ENCODE data around the gene MEIOSIN.

Gene MEIOSIN

DNA sequence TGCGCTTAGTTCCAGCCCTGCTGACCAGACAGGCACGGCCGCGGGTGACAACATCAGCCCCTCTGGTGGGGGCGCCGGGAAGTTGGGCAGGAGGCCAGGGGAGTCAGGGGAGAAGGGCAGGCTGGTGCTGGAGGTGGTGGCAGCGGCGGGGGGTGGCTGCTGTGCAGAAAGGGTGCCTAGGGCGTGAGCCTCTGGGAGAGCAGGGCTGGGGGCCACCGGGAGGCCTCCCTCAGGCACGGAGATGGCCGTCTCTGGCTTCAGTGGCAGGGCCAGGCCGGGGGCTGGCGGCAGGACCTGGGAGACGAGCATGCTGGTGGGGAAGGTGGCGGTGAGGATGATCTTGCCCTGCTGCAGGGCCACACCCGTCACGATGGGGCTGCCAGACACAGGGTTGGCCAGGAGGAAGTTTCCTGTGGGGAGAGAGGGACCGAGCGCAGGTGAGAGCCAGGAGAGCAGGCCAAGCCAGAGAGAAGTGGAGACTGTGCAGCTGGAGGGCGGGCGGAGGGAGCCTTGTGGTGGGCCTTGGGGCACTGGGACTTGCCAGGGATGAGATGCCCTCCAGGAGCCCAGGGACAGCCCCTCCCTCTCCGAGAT, 32.6 kb downstream of the MEIOSIN start:
- no peak for DNase-seq (ENCODE audit: low read depth)

DNA sequence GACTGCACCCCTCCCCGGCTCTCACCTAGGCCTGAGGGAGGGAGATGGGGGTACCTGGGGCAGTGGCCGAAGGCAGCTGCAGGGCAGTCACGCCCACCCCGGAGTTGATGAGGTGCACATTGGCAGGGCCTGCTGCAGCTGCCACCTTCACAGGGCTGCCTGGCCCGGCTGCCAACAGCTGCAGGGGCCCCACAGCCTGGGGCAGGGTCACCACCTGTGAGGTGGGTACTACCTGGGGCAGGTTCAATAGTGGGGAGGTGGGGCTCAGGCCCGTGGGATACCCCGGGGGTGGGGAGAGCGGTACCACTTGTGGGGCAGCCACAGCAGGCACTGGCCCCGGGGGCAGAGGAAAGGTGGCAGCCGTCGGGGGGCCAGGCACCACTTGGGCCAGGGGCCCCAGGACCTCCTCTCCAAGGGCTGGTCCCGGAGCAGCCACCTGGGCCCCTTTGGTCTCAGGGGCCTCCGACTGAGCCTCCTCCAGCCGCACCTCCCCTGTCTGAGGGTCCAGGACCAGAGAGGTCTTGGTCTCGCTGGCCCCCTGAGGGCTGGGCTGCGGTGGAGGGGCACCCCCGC, 33.1 kb downstream of the MEIOSIN start:
- DNase-seq (ENCODE audit: low read depth), result no peak

DNA sequence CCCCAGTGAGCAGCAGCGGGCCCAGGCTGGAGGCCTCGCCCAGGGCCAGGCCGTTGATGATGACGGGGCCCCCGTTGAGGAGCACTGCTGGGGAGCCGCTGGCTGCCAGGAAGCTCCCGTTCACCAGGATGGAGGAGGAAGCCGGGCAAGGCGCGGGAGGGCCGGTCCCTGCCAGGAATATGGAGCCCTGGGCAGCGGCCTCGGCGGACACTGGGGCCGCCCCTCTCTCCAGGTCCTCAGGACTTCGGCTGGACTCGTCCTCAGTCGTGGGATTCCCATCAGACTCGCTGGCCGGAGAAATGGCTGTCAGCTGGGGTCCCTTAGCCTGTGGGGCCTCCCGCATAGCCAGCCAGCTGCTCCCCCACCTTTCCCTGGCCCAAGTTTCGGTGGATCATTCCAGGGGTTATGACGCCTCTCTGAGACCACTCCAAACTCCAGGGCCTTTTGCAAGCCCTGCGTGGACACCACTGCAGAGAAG, 33.7 kb downstream of the MEIOSIN start:
- DNase-seq (ENCODE audit: low read depth), result no peak

DNA sequence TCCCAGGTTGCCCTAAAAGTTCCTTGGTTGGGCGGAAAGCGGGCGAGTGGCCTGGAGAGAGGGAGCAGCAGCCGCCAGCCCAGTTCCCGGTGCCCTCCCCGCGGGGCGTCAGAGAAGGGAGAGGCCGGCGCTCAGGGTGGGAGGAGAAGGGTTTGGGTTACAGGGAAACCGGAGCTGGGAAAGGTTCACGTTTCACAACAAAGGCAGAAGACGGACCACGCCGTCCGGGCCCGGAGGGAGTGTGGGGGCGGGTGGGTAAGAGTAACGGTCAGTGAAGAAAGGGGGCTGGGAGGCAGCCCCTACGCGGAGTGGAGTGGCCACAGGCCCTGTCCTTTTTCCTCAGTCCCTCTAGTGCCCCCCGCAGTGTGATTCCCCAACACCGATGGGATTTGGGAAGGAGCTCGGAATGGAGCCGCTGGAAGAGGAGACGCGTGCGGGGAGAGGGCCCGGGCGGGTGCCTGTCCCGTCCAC, 34.2 kb downstream of the MEIOSIN start:
- peak; percentile 87 for DNase-seq (ENCODE audit: low read depth)

DNA sequence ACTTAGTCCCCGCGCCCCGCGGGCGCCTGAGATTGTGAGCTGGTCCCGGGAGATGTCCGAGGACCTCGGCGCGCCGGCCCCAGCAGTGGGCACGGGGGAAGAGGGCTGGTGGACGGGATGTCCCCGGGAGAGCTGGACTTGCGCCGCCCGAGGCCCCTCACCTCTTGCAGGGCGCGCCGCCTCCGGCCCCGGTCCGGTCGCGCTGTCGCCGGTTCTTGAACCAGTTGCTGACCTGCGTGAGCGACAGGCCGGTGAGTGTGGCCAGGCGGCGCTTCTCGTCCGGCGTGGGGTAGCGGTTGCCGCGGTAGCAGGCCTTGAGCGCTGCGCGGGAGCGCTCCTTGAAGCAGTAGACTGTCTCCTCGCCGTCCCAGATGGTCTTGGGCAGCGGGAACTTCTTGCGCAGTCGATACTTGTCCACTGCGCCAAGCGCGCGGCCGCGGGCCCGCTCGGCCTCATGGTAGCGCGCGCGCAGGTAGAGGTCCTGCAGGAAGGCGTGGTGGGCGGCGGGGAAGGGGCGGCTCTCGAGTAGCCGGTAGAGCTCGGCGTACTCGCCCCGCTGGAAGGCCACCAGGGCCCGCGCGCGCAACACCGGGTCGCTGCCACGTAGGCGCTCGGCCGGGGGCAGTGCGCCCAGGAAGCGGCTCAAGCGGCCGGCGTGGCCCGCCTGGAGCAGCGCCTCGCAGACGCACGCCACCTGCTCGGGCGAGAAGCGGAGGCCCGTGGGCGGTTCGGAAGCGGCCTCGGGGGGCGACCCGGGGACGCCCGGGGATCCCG, 34.8 kb downstream of the MEIOSIN start:
- peak; percentile 70 for DNase-seq (ENCODE audit: low read depth)

DNA sequence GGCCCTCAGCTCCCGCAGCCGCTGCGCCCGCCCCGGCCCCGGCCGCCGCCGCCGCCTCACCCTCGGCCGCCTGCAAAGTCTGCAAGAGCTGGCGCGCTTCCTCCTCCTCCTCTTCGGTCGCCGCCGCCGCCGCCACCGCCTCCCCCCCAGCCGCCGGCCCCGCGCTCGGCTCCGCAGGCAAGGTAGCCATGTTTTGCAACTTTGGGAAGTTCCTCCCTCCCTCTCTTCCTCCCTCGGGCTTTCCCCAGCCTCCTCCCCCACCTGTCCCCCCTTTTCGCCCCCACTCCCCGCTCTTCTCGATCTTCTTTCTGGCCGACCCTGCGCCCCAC, 35.4 kb downstream of the MEIOSIN start:
- peak; percentile 48 for DNase-seq (ENCODE audit: low read depth)

DNA sequence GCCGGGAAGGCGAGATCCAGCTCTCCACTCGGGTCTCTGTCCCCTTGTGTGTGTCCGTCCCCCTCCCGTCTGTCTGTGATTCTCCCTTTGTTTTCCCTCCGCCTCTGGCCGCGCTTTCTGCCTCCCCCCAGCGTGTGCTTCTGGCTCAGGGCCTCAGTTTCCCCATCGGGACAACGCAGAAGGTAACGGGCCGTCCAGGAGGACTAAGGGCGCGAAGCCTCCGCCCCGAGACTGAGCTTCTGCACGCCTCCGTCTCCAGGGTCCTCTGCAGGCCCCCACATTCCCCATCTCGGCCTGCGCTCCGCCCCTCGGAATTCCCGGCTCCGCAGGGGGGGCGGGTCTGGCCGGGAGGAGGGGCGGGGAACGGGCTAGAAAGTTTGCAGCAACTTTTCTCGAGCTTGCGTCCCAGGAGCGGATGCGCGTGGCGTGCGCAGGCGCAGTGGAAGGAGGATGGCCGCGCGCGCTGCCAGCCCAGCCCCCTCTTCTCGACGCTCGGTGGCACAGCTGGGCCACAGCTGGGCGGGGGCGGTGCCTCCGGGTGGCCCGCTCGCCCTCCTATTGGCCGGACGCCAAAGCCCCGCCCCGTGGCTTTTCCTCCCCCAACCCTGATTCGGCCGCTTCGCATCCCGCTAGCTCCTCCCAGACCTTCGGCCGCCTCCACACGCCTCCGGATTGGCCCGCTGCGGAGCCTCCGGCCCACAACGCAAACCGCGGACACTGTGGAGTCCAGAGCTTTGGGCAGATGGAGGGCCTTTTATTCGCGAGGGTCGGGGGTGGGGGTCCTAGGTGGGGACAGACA, 35.9 kb downstream of the MEIOSIN start, which contains the start of gene SIX5:
TSS of gene SIX5 (minus strand) at position 269 of the 799 bp plus-strand sequence. CDS start 408 bp downstream, outside the sequence.
- peak; percentile 94 for DNase-seq (ENCODE audit: low read depth)

DNA sequence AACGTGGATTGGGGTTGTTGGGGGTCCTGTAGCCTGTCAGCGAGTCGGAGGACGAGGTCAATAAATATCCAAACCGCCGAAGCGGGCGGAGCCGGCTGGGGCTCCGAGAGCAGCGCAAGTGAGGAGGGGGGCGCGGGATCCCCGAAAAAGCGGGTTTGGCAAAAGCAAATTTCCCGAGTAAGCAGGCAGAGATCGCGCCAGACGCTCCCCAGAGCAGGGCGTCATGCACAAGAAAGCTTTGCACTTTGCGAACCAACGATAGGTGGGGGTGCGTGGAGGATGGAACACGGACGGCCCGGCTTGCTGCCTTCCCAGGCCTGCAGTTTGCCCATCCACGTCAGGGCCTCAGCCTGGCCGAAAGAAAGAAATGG, 36.6 kb downstream of the MEIOSIN start:
- DNase-seq (ENCODE audit: low read depth), result peak; percentile 50

DNA sequence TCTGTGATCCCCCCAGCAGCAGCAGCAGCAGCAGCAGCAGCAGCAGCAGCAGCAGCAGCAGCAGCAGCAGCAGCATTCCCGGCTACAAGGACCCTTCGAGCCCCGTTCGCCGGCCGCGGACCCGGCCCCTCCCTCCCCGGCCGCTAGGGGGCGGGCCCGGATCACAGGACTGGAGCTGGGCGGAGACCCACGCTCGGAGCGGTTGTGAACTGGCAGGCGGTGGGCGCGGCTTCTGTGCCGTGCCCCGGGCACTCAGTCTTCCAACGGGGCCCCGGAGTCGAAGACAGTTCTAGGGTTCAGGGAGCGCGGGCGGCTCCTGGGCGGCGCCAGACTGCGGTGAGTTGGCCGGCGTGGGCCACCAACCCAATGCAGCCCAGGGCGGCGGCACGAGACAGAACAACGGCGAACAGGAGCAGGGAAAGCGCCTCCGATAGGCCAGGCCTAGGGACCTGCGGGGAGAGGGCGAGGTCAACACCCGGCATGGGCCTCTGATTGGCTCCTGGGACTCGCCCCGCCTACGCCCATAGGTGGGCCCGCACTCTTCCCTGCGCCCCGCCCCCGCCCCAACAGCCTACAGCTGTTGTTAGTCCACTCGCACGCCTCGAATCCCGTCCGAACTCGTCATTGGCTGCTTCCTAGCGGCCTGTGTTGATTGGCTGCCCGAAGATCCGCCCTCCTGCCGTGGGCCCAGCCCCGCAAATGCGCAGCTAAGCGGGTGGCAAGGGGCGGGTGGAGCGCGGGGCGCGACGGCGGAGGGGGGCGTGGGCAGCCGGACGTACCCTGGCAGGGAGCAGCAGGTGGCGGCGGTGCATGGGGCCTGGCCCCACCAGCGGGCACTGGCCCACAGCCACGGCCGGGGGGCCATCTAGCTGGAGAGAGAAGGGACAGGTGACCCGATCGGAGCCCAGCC, 37.2 kb downstream of the MEIOSIN start:
- DNase-seq (ENCODE audit: low read depth), result peak; percentile 98

DNA sequence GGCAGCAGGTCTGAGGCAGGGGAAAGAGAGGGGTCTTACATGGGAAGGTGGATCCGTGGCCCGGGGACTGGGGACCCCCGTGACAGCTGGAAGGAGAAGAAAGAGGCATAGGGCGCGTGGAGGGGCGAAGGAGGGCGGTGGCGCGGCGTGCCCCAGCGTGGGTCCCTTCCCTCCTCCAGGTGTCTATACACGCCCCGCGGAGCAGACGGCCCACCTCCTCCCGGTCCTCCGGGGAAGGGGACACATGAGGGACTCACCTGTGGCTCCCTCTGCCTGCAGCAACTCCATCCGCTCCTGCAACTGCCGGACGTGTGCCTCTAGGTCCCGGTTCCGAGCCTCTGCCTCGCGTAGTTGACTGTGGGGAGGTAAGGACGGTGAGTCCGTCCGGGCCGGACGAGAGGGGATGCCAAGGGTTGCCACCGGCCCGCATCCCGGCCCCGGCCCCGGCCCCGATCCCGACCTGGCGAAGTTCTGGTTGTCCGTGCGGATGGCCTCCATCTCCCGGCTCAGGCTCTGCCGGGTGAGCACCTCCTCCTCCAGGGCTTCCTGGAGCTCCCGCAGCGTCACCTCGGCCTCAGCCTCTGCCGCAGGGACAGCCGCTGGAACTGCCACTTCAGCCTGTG, 38.2 kb downstream of the MEIOSIN start:
- DNase-seq (ENCODE audit: low read depth), result no peak

DNA sequence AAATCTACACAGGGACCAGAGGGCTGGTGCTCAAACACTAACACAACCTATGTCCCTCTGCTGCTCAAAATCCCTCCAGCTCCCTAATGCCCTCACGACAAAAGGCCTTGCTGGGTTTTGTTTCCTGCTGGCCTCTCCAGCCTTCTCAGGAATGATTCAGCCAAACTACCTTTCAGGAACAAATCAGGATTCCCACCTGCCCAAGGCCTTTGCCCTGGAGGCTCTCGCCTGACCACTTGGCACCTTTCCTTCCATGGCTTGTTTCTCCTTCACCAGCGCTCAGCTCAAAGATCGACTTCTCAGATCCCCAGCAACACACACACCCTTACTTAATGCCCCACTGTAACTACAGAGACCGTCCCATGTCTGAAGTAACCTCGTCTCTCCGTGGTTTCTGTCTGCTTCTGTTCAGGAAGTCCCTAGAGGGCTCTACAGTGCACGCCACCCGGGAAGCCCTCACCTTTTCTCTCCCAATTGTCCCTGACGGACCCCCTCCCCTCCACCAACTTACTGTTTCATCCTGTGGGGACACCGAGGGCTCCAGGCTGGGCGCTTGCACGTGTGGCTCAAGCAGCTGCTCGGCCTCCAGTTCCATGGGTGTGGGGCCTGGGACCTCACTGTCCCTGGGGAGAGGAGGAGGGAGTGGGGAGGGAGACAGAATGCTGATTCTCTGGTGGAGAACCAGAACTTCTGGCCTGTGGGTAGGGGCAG, 39.0 kb downstream of the MEIOSIN start:
- DNase-seq (ENCODE audit: low read depth), result no peak

DNA sequence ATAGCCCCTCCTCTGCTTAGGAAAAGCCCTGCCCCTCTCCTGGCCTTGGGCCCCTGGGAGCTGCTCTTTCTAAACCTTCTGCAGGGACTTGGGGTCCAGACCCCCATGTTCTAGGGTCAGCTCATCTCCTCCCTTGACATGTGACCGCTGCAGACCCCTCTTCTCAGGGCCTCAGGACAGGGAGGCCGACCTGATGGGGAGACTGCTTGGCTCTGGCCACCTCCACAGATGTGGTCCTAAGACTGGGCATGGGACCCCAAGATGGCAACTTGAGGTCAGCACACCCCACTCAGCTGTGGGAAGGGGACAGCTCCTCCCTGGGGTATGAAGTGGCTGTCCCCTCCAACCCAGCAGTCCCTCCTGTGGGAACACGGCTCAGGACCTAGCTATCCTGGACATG, 39.7 kb downstream of the MEIOSIN start:
- DNase-seq (ENCODE audit: low read depth), result no peak

DNA sequence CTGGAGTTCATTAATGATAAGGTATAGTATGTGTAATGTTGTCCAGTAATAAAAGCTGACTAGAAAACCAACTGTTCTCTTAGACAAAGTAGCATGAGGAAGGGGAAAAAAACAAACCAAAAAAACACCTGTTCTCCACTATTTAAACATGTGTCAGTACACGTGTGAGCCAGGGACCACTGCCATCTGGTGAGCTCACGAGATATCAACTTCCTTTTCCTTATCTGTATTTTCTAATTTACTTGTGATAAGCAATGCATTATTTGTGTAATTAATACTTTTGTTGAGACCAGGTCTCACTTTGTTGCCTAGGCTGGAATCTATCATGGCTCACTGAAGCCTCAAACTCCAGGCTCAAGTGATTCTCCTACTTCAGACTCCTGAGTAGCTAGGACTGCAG, 40.1 kb downstream of the MEIOSIN start:
- DNase-seq (ENCODE audit: low read depth), result no peak

DNA sequence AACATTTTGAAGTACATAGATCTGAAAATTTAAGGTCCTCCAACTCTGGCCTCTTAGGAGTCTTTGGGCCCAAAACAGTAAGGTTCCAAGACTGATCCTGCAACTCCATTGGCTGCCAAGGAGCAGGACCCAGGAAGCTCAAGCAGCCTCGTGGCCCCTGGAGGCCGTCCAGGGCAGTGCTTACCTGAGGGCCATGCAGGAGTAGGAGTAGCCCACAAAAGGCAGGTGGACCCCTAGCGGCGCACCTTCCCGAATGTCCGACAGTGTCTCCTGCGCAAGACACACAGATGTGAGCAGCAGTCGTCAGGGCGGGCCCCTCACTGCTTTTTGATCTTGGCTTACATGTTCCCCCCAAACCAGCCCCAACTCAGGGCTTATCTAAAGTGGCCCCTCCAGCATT, 41.5 kb downstream of the MEIOSIN start:
- no peak for DNase-seq (ENCODE audit: low read depth)

DNA sequence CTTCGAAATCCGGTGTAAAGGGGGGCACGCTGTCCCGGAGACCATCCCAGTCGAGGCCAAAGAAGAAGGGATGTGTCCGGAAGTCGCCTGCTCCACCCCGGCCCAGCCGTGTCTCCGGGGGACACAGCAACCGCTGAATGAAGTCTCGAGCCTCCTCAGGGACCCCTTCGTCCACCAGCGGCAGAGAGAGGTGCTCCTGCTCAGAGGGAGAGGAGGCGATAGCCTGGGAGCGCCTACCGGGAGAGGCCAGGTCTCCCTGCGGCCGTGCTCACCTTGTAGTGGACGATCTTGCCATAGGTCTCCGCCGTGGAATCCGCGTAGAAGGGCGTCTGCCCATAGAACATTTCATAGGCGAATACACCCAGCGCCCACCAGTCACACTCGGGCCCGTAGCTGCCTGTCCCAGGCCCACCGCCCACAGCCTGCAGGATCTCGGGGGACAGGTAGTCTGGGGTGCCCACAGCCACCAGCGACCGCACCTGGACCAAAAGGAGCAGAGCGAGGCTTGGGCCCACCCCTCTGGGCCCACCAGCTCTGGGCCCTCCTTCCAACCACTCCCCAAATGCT, 44.2 kb downstream of the MEIOSIN start:
- no peak for DNase-seq (ENCODE audit: low read depth)

DNA sequence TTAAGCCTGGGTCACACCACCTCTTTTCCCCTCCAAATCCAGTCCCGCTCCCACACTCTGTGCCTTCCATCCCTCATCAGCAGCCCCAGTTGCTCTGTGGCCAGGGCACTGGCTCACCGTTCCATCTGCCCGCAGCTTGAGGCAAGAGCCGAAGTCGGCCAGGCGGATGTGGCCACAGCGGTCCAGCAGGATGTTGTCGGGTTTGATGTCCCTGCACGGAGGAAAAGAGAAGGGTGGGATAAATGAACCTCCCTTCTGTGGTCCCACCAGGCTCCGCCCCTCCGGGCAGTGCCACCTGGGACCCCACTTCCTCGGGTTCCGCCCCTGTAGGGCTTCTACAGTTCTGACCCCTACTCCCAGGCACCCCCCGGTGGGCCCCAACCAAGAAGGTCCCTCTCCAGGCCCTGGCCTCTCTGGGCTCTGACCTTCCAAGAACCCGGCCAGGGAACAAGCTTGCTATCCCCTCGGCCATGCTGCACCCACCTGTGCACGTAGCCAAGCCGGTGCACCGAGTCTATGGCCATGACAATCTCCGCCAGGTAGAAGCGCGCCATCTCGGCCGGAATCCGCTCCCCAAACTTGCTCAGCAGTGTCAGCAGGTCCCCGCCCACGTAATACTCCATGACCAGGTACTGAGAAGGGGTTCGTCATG, 44.9 kb downstream of the MEIOSIN start:
- no peak for DNase-seq (ENCODE audit: low read depth)

DNA sequence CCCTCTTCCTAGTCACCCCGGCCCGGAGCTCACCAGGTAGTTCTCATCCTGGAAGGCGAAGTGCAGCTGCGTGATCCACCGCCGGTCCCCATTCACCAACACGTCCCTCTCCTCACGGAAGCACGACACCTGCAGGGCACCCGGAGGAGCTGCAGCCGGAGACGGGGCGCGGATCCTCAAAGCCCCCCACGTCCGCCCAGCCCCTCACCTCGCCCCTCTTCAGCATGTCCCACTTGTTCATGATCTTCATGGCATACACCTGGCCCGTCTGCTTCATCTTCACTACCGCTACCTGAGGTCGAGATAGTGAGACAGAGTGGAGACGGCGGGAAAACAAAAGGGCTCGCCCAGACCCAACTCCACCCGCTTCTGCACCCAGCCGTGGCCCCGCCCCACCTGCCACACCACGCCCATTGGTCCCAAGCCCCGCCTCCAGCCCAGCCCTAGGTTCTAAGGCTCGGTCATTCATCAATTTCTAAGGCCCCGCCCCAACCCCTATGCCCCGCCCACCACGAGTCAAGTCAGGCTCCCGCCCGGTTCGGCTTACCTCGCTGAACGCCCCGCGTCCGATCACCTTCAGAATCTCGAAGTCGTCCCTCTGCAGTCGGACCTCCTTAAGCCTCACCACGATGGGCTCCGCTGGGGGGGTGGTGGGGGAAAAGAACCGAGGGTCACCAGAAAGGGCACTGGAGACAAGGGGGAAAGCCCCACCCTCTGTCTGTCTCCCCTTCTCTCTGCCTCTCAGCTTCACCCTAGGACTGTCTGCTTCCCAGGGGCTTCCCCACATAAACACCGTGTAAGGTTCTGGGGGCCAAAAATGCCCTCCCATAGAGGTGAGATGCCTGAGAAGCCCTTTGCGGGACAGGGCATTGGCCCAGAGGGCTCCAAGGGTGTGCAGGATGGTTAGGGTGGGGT, 46.2 kb downstream of the MEIOSIN start:
- DNase-seq (ENCODE audit: low read depth), result peak; percentile 75

DNA sequence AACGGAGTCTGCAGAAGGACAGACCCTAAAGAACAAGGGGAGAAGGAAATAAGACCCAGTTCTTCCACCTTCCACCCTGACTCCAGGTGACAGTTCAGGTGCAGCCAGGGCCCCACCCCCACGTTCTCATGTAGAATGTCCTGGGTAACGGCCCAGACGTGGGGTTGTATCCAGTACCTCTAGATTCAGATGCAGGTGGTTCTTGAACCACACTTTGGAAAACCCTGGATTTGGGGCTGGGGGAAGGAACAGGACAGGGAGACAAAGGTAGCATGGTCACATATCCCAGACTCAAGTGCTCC, 46.9 kb downstream of the MEIOSIN start:
- DNase-seq (ENCODE audit: low read depth), result no peak
